ENCODE results near the gene TECRL.

Gene TECRL

GRCh38 chr4:64409300-64409699, at the start of gene TECRL:
Gene TECRL, minus strand, starts transcription at chr4:64409450. Its CDS starts 99 bp downstream, at chr4:64409351.
- DNase-seq (ENCODE audit: low read depth in 1 of 2, low spot score in 1 of 2), result no peak

GRCh38 chr4:64432674-64433073, 23.4 kb upstream of the TECRL start:
- DNase-seq (ENCODE audit: low read depth in 1 of 2, low spot score in 1 of 2), result no peak

- no peak for DNase-seq (ENCODE audit: low read depth in 1 of 2, low spot score in 1 of 2)
These were observed 21.7 kb upstream of the TECRL start for GRCh38 chr4:64430933-64431332.

GRCh38 chr4:64417974-64418373, 8.7 kb upstream of the TECRL start:
- DNase-seq (ENCODE audit: low read depth in 1 of 2, low spot score in 1 of 2), result no peak

- DNase-seq (ENCODE audit: low read depth in 1 of 2, low spot score in 1 of 2), result no peak
These were observed 2.2 kb downstream of the TECRL start for GRCh38 chr4:64407000-64407399.

- no peak for DNase-seq (ENCODE audit: low read depth in 1 of 2, low spot score in 1 of 2)
These were observed 3.5 kb downstream of the TECRL start for GRCh38 chr4:64405761-64406160.

GRCh38 chr4:64402684-64403083, 6.6 kb downstream of the TECRL start:
- DNase-seq (ENCODE audit: low read depth in 1 of 2, low spot score in 1 of 2), result no peak

GRCh38 chr4:64399313-64400109, 9.7 kb downstream of the TECRL start:
- DNase-seq (ENCODE audit: low read depth in 1 of 2, low spot score in 1 of 2), result no peak

GRCh38 chr4:64394469-64394868, 14.8 kb downstream of the TECRL start:
- DNase-seq (ENCODE audit: low read depth in 1 of 2, low spot score in 1 of 2), result no peak

GRCh38 chr4:64388252-64388651, 21.0 kb downstream of the TECRL start:
- no peak for DNase-seq (ENCODE audit: low read depth in 1 of 2, low spot score in 1 of 2)

GRCh38 chr4:64385220-64385619, 24.0 kb downstream of the TECRL start:
- DNase-seq (ENCODE audit: low read depth in 1 of 2, low spot score in 1 of 2), result no peak

- no peak for DNase-seq (ENCODE audit: low read depth in 1 of 2, low spot score in 1 of 2)
These were observed 24.7 kb downstream of the TECRL start for GRCh38 chr4:64384237-64385203.

- no peak for DNase-seq (ENCODE audit: low read depth in 1 of 2, low spot score in 1 of 2)
These were observed 40.5 kb downstream of the TECRL start for GRCh38 chr4:64368741-64369140.

- DNase-seq (ENCODE audit: low read depth in 1 of 2, low spot score in 1 of 2), result no peak
These were observed 47.9 kb downstream of the TECRL start for GRCh38 chr4:64361399-64361740.

- no peak for DNase-seq (ENCODE audit: low read depth in 1 of 2, low spot score in 1 of 2)
These were observed 48.4 kb downstream of the TECRL start for GRCh38 chr4:64360664-64361398.

GRCh38 chr4:64359489-64359888, 49.8 kb downstream of the TECRL start:
- DNase-seq (ENCODE audit: low read depth in 1 of 2, low spot score in 1 of 2), result no peak

- DNase-seq (ENCODE audit: low read depth in 1 of 2, low spot score in 1 of 2), result no peak
These were observed 55.3 kb downstream of the TECRL start for GRCh38 chr4:64353904-64354303.

GRCh38 chr4:64341711-64342110, 67.5 kb downstream of the TECRL start:
- no peak for DNase-seq (ENCODE audit: low read depth in 1 of 2, low spot score in 1 of 2)

- DNase-seq (ENCODE audit: low read depth in 1 of 2, low spot score in 1 of 2), result no peak
These were observed 68.8 kb downstream of the TECRL start for GRCh38 chr4:64340218-64341110.

- no peak for DNase-seq (ENCODE audit: low read depth in 1 of 2, low spot score in 1 of 2)
These were observed 74.3 kb downstream of the TECRL start for GRCh38 chr4:64334964-64335363.
